NAMALWA (cell line): ENCODE results near the gene PIP5KL1.

Experiments
- DNase-seq: peaks from one replicate; pipeline ENCODE4 v3.0.0-alpha.2; 2015; ENCODE audit warnings: low spot score

Gene PIP5KL1

GRCh38 chr9:127931092-127931881 is 710 bp upstream of the PIP5KL1 start:
- DNase-seq, result peak; percentile 82

GRCh38 chr9:127929625-127929979 is 975 bp downstream of the PIP5KL1 start:
- DNase-seq, result no peak

- peak; percentile 50 for DNase-seq
Measured at GRCh38 chr9:127928676-127929624, 1.6 kb downstream of the PIP5KL1 start.

- DNase-seq, result no peak
Measured at GRCh38 chr9:127927988-127928675, 2.4 kb downstream of the PIP5KL1 start.

- DNase-seq, result peak; percentile 72
Measured at GRCh38 chr9:127927201-127927987, 3.2 kb downstream of the PIP5KL1 start.

- DNase-seq, result no peak
Measured at GRCh38 chr9:127926906-127927200, 3.7 kb downstream of the PIP5KL1 start.

GRCh38 chr9:127925959-127926905 is 4.3 kb downstream of the PIP5KL1 start:
- DNase-seq, result no peak

GRCh38 chr9:127924736-127925444 is 5.7 kb downstream of the PIP5KL1 start:
- no peak for DNase-seq

GRCh38 chr9:127923771-127924170 is 6.8 kb downstream of the PIP5KL1 start:
- no peak for DNase-seq

- no peak for DNase-seq
Measured at GRCh38 chr9:127923046-127923445, 7.5 kb downstream of the PIP5KL1 start.

GRCh38 chr9:127921557-127922120 is 8.9 kb downstream of the PIP5KL1 start:
- DNase-seq, result peak; percentile 66

GRCh38 chr9:127920794-127921193 is 9.8 kb downstream of the PIP5KL1 start:
- no peak for DNase-seq

GRCh38 chr9:127919253-127919815 is 11.2 kb downstream of the PIP5KL1 start:
- DNase-seq, result no peak

GRCh38 chr9:127918183-127919107 is 12.1 kb downstream of the PIP5KL1 start:
- peak; percentile 55 for DNase-seq

GRCh38 chr9:127917603-127918002 is 13.0 kb downstream of the PIP5KL1 start:
- peak; percentile 80 for DNase-seq

- peak; percentile 91 for DNase-seq
Measured at GRCh38 chr9:127916720-127917581, 13.6 kb downstream of the PIP5KL1 start, which contains the start of gene ST6GALNAC4. Gene ST6GALNAC4 (minus strand): TSS chr9:127917041. CDS start chr9:127916419, 622 bp downstream.
